Adrenal gland (tissue), 12 donors: ENCODE data around the gene GLS. TPM values are rescaled to one million over a fixed set of nuclear protein-coding genes. Genes with fewer than 3 reads are reported as not detected.
A peak's percentile ranks its signal among the peaks of the same experiment; 100 is the strongest.

Experiments
- DNase-seq, 7 donors: peaks; one replicate each; pipeline ENCODE4 v3.0.0-alpha.2; 2019 to 2020
- H3K27ac ChIP-seq, 5 donors: fragments of 200-600 bp; sonication (generic) in 4 of 5; 1 replicate in 3 of 5; 2 replicates in 2 of 5; pipeline versions ENCODE4 v1.5.1 to v1.8.0; 2016 to 2020; ENCODE audit warnings: mild to moderate bottlenecking in 1 of 5
- H3K27me3 ChIP-seq: fragments of 200-600 bp; 2 replicates; pipeline ENCODE4 v1.8.0; 2021
- H3K36me3 ChIP-seq, 2 donors: fragments of 200-600 bp; replicated peaks in 1 of 2; 1 replicate in 1 of 2; 2 replicates in 1 of 2; pipeline versions ENCODE4 v1.5.1 to v1.8.0; 2018 to 2022
- H3K4me1 ChIP-seq, 2 donors: fragments of 200-600 bp; replicated peaks in 1 of 2; 1 replicate in 1 of 2; 2 replicates in 1 of 2; pipeline versions ENCODE4 v1.5.1 to v1.8.0; 2018 to 2021
- H3K4me3 ChIP-seq, 4 donors: fragments of 200-600 bp; sonication (generic) in 3 of 4; one replicate each; pipeline ENCODE4 v1.5.1; 2016 to 2018
- H3K9me3 ChIP-seq, 3 donors: fragments of 200-600 bp; sonication (generic) in 1 of 3; replicated peaks in 1 of 3; 1 replicate in 2 of 3; 2 replicates in 1 of 3; pipeline versions ENCODE4 v1.5.1 to v1.8.0; 2016 to 2021
- CTCF ChIP-seq, 6 experiments: fragments of 450-650 bp in 4 of 6; fragments of 200-600 bp in 2 of 6; sonication (generic) in 1 of 6; IDR thresholded peaks; 1 replicate in 5 of 6; 2 replicates in 1 of 6; pipeline versions ENCODE4 v1.5.1 to v1.8.0; 2016 to 2021; ENCODE audit warnings: antibody characterized with exemption in 6 of 6, mild to moderate bottlenecking in 2 of 6, moderate library complexity in 1 of 6
- POLR2A ChIP-seq, 2 donors: fragments of 450-650 bp; IDR thresholded peaks; one replicate each; pipeline ENCODE4 v1.6.1; 2017; ENCODE audit warnings: antibody characterized with exemption in 2 of 2, mild to moderate bottlenecking in 2 of 2, moderate library complexity in 1 of 2
- WGBS, 4 donors: extraction: QIAGEN DNeasy Blood & Tissue Kit in 2 of 4; methylation state at CpG; one replicate each; pipeline versions ENCODE4 v1.1.5 to v1.1.7; 2013 to 2017; 5-methylcytosine and 5-hydroxymethylcytosine counted together
- intact Hi-C, 2 donors: fragments of 100-400 bp; cut with DNase I; formaldehyde crosslinking; loops; one replicate each; pipeline versions ENCODE4 v1.14.1 to v1.15.0; 2022 to 2023
- polyA plus RNA-seq, 3 donors: library from polyadenylated mRNA; stranded (reverse); fragments of 200-250 nt in 2 of 3; fragments of 350-450 nt in 1 of 3; fragmentation: Illumina TruSeq in 1 of 3; extraction: RNeasy Lipid Tissue Mini Kit (QIAGEN cat#74804) in 1 of 3; gene quantifications; one replicate each; pipeline ENCODE4 v1.2.3, GENCODE V29; 2013 to 2014
- total RNA-seq, 9 donors: library from RNA; depleted of rRNA in 4 of 9; stranded (reverse); fragments of >200 nt in 4 of 9; fragments of 120-200 nt in 1 of 9; fragmentation: NEBNext Ultra II Directional in 1 of 9; extraction: Animal tissue kit (Norgen Biotek cat#: 25700) in 1 of 9; gene quantifications; one replicate each; pipeline versions ENCODE4 v1.1.0 to v1.2.4, GENCODE V29; 2013 to 2023
- donor health status: healthy with polysubstance abuse.
- donor health status: Bipolar disorder and iron deficiency.
- donor health status: DM: yes; HTN: yes; CAD: no.
- donor health status: DM: no; HTN: no; CAD: no.
- donor health status: DM: no; HTN: no; CAD: no.
- donor health status: DM: yes; HTN: yes; CAD: no.

The GLS gene
- total and polyA plus RNA-seq, 12 donors, result 55.3 to 527 (median 254) TPM

GRCh38 chr2:190976521-190976920, 95.9 kb downstream of the GLS start:
- Histone ChIP-seq H3K27me3 (no peaks in the 10 kb centered on the region), H3K4me3 (no peak overlapping the region), H3K36me3 (peaks cover 0 to 87% of the 10 kb centered on the region in 2 donors), H3K9me3 (no peaks in the 10 kb centered on the region), H3K27ac (no peak overlapping the region), H3K4me1 (peaks cover 0 to 5% of the 10 kb centered on the region in 2 donors)
- intact Hi-C loops, result no loop called here
- TF ChIP-seq POLR2A (IDR thresholded peaks at IDR 0.05), result no peak
- DNase-seq, result no peak
- WGBS, 4 donors, result 88 to 98% (median 94%) methylated on average over 2 of the region's 2 CpGs

DNA sequence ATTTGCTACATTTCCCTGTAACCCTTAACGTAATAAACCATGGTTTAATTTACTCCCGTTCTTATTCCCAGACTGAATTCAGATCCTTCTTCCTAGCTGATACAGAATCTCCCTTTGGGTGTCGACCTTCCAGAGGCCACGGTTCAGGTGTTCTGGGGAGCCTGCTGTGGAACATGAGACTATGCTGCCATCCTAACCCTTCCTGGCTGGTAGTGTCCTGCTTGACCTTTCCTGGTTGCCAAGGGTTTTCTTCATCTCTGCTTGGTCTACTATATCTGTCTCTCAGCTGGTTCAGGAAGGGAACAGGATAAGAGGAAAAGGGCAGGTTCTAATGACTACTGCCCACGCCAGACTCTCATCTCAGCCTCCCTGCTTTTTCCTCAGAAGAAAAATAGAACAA, 96.9 kb downstream of the GLS start:
- Histone ChIP-seq H3K9me3 (no peaks in the 10 kb centered on the region), H3K4me3 (no peak overlapping the region), H3K36me3 (peaks cover 0 to 97% of the 10 kb centered on the region in 2 donors), H3K4me1 (peaks cover 0 to 5% of the 10 kb centered on the region in 2 donors), H3K27me3 (no peaks in the 10 kb centered on the region), H3K27ac (no peak overlapping the region)
- intact Hi-C loops, result no loop called here
- TF ChIP-seq CTCF (IDR thresholded peaks at IDR 0.05) (no peak), POLR2A (IDR thresholded peaks at IDR 0.05) (no peak)
- no peak for DNase-seq
- 90 to 94% (median 92%) methylated on average over 5 of the region's 5 CpGs for WGBS, 4 donors

GRCh38 chr2:190978389-190979053, 97.9 kb downstream of the GLS start:
- peaks cover 0 to 5% of the 10 kb centered on the region in 2 donors for H3K4me1 ChIP-seq
- TF ChIP-seq POLR2A (IDR thresholded peaks at IDR 0.05) (no peak), CTCF (IDR thresholded peaks at IDR 0.05) (no peak)

GRCh38 chr2:190979906-190980629, 99.4 kb downstream of the GLS start:
- peak overlapping the region in 2 of 5 donors; percentile 26 to 73 for H3K27ac ChIP-seq
- no peaks in the 10 kb centered on the region for H3K9me3 ChIP-seq
- DNase-seq, result peak in 6 of 7 donors; percentile 36 to 70 (median 55)
- H3K4me1 ChIP-seq, result no peaks in the 10 kb centered on the region
- 39 to 70% (median 59%) methylated on average over 10 to 14 of the region's 14 CpGs for WGBS, 4 donors
- peaks cover 0 to 99% of the 10 kb centered on the region in 2 donors for H3K36me3 ChIP-seq
- no peak for TF ChIP-seq POLR2A (IDR thresholded peaks at IDR 0.05)
- no peak for TF ChIP-seq CTCF (IDR thresholded peaks at IDR 0.05)
- intact Hi-C loops, result no loop called here
- no peaks in the 10 kb centered on the region for H3K27me3 ChIP-seq
- H3K4me3 ChIP-seq, result no peak overlapping the region

More at GRCh38 chr2:190978389-190979053, 97.9 kb downstream of the GLS start:
- intact Hi-C loops, result no loop called here
- Histone ChIP-seq H3K27me3 (no peaks in the 10 kb centered on the region), H3K9me3 (no peaks in the 10 kb centered on the region), H3K4me3 (no peak overlapping the region), H3K36me3 (peaks cover 0 to 99% of the 10 kb centered on the region in 2 donors), H3K27ac (no peak overlapping the region)
- 90 to 95% (median 93%) methylated on average over 16 to 17 of the region's 17 CpGs for WGBS, 4 donors
- DNase-seq, result no peak
